WTC11 (cell line): ENCODE measurements around the gene E2F2. TPM values are rescaled to one million over a fixed set of nuclear protein-coding genes. Genes with fewer than 3 reads are reported as not detected.

Source experiments
- ATAC-seq: fragments of 200-7000 bp; cut with Tn5 transposase; 2 replicates; pipeline ENCODE4 v1.10.0; 2021; ENCODE audit warnings: mild to moderate bottlenecking, moderate library complexity
- CTCF ChIA-PET: fragments of 300-600 bp; sonication (Branson Sonifier 250); formaldehyde crosslinking; loops from one replicate; lab custom pipeline; 2021; ENCODE audit warnings: antibody characterized with exemption; lab: Charles Lee
- POLR2A ChIA-PET: fragments of 350-600 bp; sonication (Branson Sonifier 250); formaldehyde crosslinking; loops from one replicate; lab custom pipeline; 2021; ENCODE audit warnings: antibody characterized with exemption; lab: Charles Lee
- DNase-seq: peaks from one replicate; pipeline ENCODE4 v3.0.0; 2021; ENCODE audit warnings: low spot score
- H3K27ac Mint-ChIP-seq: 2 replicates; pipeline ENCODE4 v1.8.0; 2021; ENCODE audit warnings: mixed read lengths
- H3K27me3 Mint-ChIP-seq: 2 replicates; pipeline ENCODE4 v1.8.0; 2021; ENCODE audit warnings: low read depth, mild to moderate bottlenecking, moderate library complexity, mixed read lengths
- H3K36me3 Mint-ChIP-seq: 2 replicates; pipeline ENCODE4 v1.8.0; 2021; ENCODE audit warnings: mixed read lengths
- H3K4me1 Mint-ChIP-seq: 2 replicates; pipeline ENCODE4 v1.8.0; 2022; ENCODE audit warnings: mixed read lengths
- H3K4me3 Mint-ChIP-seq: 2 replicates; pipeline ENCODE4 v1.8.0; 2021; ENCODE audit warnings: mild to moderate bottlenecking, moderate library complexity, mixed read lengths
- H3K9me3 Mint-ChIP-seq: 2 replicates; pipeline ENCODE4 v1.8.0; 2021; ENCODE audit warnings: mixed read lengths
- GRHL2 ChIP-seq: fragments of 250-450 bp; sonication (Bioruptor Pico); IDR thresholded peaks from 2 replicates; pipeline ENCODE4 v1.8.0; 2022; ENCODE audit warnings: mild to moderate bottlenecking, moderate library complexity; ENCODE audit not compliant: insufficient replicate concordance, severe bottlenecking
- GTF2I ChIP-seq: fragments of 250-450 bp; sonication (Bioruptor Pico); conservative IDR thresholded peaks from 2 replicates; pipeline ENCODE4 v1.4.0; 2021; ENCODE audit warnings: mild to moderate bottlenecking
- JAZF1 ChIP-seq: fragments of 250-450 bp; sonication (Bioruptor Pico); IDR thresholded peaks from 2 replicates; pipeline ENCODE4 v1.9.0; 2021; ENCODE audit warnings: moderate library complexity, mild to moderate bottlenecking, inconsistent platforms
- OVOL2 ChIP-seq: fragments of 250-450 bp; sonication (Bioruptor Pico); IDR thresholded peaks from 2 replicates; pipeline ENCODE4 v1.9.0; 2021; ENCODE audit warnings: mild to moderate bottlenecking, borderline replicate concordance
- STAT6 ChIP-seq: sonication (generic); formaldehyde crosslinking; conservative IDR thresholded peaks from 2 replicates; pipeline ENCODE4 v1.8.1; 2023; ENCODE audit warnings: mild to moderate bottlenecking, low read depth, missing genetic modification reagents, moderate library complexity
- TCF7 ChIP-seq: sonication (generic); formaldehyde crosslinking; IDR thresholded peaks from 2 replicates; pipeline ENCODE4 v1.8.0; 2022; ENCODE audit warnings: mild to moderate bottlenecking, low read depth, missing genetic modification reagents, moderate library complexity
- ZNF232 ChIP-seq: sonication (generic); formaldehyde crosslinking; IDR thresholded peaks from 2 replicates; pipeline ENCODE4 v1.8.0; 2022; ENCODE audit warnings: mild to moderate bottlenecking, missing genetic modification reagents
- ZNF281 ChIP-seq: sonication (generic); formaldehyde crosslinking; IDR thresholded peaks from 2 replicates; pipeline ENCODE4 v1.8.0; 2023; ENCODE audit warnings: mild to moderate bottlenecking, missing genetic modification reagents
- ZNF416 ChIP-seq: fragments of 250-450 bp; sonication (Bioruptor Pico); IDR thresholded peaks from 2 replicates; pipeline ENCODE4 v1.9.0; 2021; ENCODE audit warnings: mild to moderate bottlenecking, inconsistent platforms
- total RNA-seq: library from RNA; stranded (reverse); gene quantifications from 3 replicates; pipeline ENCODE4 v1.2.3, GENCODE V29; 2021
- TF ChIP-seq, protein P1 (sequence below): sonication (generic); formaldehyde crosslinking; IDR thresholded peaks from 2 replicates; pipeline ENCODE4 v1.8.0; 2022; ENCODE audit warnings: mild to moderate bottlenecking, missing genetic modification reagents
- TF ChIP-seq, protein P2 (sequence below): fragments of 250-450 bp; sonication (Bioruptor Pico); IDR thresholded peaks from 2 replicates; pipeline ENCODE4 v1.9.0; 2021; ENCODE audit warnings: mild to moderate bottlenecking, borderline replicate concordance
- TF ChIP-seq, protein P3 (sequence below): sonication (generic); formaldehyde crosslinking; IDR thresholded peaks from 2 replicates; pipeline ENCODE4 v1.8.0; 2022; ENCODE audit warnings: missing genetic modification reagents
- TF ChIP-seq, protein P4 (sequence below): sonication (generic); formaldehyde crosslinking; IDR thresholded peaks from 2 replicates; pipeline ENCODE4 v1.8.1; 2023; ENCODE audit warnings: mild to moderate bottlenecking, missing genetic modification reagents, moderate library complexity

E2F2 gene
- total RNA-seq, 1 experiment from 2014 or later, result 5.6 TPM

DNA sequence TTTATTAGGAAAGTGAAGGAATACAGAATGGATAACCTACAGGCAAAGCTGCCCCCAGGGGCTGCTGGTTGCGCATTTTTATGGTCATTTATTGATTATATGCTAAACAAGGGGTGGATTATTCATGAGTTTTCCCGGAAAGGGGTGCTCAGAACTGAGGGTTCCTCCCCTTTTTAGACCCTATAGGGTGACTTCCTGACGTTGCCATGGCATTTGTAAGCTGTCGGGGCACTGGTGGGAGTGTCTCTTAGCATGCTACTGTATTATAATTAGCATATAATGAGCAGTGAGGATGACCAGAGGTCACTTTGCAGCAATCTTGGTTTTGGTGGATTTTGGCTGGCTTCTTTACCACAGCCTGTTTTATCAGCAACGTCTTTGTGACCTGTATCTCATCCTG is 41.2 kb downstream of the E2F2 start (continued):
- TF ChIP-seq ZNF281 (CRISPR knock-in tag) (no peak), GTF2I (no peak), ZNF232 (CRISPR knock-in tag) (no peak), GRHL2 (no peak), STAT6 (CRISPR knock-in tag) (no peak), OVOL2 (CRISPR knock-in tag) (no peak)
- TF ChIP-seq, protein P1, sequence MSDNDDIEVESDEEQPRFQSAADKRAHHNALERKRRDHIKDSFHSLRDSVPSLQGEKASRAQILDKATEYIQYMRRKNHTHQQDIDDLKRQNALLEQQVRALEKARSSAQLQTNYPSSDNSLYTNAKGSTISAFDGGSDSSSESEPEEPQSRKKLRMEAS (CRISPR knock-in tag), result no peak
- TF ChIP-seq, protein P2, sequence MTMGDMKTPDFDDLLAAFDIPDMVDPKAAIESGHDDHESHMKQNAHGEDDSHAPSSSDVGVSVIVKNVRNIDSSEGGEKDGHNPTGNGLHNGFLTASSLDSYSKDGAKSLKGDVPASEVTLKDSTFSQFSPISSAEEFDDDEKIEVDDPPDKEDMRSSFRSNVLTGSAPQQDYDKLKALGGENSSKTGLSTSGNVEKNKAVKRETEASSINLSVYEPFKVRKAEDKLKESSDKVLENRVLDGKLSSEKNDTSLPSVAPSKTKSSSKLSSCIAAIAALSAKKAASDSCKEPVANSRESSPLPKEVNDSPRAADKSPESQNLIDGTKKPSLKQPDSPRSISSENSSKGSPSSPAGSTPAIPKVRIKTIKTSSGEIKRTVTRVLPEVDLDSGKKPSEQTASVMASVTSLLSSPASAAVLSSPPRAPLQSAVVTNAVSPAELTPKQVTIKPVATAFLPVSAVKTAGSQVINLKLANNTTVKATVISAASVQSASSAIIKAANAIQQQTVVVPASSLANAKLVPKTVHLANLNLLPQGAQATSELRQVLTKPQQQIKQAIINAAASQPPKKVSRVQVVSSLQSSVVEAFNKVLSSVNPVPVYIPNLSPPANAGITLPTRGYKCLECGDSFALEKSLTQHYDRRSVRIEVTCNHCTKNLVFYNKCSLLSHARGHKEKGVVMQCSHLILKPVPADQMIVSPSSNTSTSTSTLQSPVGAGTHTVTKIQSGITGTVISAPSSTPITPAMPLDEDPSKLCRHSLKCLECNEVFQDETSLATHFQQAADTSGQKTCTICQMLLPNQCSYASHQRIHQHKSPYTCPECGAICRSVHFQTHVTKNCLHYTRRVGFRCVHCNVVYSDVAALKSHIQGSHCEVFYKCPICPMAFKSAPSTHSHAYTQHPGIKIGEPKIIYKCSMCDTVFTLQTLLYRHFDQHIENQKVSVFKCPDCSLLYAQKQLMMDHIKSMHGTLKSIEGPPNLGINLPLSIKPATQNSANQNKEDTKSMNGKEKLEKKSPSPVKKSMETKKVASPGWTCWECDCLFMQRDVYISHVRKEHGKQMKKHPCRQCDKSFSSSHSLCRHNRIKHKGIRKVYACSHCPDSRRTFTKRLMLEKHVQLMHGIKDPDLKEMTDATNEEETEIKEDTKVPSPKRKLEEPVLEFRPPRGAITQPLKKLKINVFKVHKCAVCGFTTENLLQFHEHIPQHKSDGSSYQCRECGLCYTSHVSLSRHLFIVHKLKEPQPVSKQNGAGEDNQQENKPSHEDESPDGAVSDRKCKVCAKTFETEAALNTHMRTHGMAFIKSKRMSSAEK (CRISPR knock-in tag), result no peak
- TF ChIP-seq, protein P3, sequence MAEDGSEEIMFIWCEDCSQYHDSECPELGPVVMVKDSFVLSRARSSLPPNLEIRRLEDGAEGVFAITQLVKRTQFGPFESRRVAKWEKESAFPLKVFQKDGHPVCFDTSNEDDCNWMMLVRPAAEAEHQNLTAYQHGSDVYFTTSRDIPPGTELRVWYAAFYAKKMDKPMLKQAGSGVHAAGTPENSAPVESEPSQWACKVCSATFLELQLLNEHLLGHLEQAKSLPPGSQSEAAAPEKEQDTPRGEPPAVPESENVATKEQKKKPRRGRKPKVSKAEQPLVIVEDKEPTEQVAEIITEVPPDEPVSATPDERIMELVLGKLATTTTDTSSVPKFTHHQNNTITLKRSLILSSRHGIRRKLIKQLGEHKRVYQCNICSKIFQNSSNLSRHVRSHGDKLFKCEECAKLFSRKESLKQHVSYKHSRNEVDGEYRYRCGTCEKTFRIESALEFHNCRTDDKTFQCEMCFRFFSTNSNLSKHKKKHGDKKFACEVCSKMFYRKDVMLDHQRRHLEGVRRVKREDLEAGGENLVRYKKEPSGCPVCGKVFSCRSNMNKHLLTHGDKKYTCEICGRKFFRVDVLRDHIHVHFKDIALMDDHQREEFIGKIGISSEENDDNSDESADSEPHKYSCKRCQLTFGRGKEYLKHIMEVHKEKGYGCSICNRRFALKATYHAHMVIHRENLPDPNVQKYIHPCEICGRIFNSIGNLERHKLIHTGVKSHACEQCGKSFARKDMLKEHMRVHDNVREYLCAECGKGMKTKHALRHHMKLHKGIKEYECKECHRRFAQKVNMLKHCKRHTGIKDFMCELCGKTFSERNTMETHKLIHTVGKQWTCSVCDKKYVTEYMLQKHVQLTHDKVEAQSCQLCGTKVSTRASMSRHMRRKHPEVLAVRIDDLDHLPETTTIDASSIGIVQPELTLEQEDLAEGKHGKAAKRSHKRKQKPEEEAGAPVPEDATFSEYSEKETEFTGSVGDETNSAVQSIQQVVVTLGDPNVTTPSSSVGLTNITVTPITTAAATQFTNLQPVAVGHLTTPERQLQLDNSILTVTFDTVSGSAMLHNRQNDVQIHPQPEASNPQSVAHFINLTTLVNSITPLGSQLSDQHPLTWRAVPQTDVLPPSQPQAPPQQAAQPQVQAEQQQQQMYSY (CRISPR knock-in tag), result no peak

DNA sequence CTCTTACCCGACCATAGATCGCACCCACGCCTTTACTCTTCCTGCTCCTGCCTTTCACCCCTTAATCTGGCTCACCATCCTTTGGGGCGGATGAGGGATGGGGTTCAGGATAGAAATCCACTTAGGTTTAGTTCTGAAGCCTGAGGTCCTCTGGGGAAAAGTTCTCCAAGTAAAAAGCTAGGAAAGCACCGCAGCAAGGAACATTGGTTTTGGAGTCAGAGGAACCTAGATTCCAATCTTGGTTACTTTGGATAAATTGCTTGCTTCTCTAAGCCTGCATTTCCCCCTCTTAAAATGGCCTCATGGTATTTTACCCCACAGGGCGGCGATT is 46.1 kb downstream of the E2F2 start:
- no peak for TF ChIP-seq TCF7
- no peak for TF ChIP-seq ZNF416
- no peak for TF ChIP-seq JAZF1 (CRISPR knock-in tag)
- TF ChIP-seq, protein P4, sequence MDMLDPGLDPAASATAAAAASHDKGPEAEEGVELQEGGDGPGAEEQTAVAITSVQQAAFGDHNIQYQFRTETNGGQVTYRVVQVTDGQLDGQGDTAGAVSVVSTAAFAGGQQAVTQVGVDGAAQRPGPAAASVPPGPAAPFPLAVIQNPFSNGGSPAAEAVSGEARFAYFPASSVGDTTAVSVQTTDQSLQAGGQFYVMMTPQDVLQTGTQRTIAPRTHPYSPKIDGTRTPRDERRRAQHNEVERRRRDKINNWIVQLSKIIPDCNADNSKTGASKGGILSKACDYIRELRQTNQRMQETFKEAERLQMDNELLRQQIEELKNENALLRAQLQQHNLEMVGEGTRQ (CRISPR knock-in tag), result no peak
- H3K36me3 Mint-ChIP-seq, result no peaks in the 10 kb centered on the region
- CTCF ChIA-PET, result interaction anchor here (0.7 to 7.3 kb wide), 12 partner anchors 11 to 287 kb away, joined by 3 to 146 read pairs (median 8); partner anchors contain the start of genes E2F2 and RPL11
- POLR2A ChIA-PET, result interaction anchor here (0.5 to 3.0 kb wide), 8 partner anchors 8 to 458 kb away, joined by 3 to 13 read pairs (median 4); no protein-coding TSS in a partner anchor
- H3K4me1 Mint-ChIP-seq, result peaks cover 44% of the 10 kb centered on the region
- H3K9me3 Mint-ChIP-seq, result no peaks in the 10 kb centered on the region
- DNase-seq (no peak), ATAC-seq (no peak)
- H3K27ac Mint-ChIP-seq, result peak overlapping the region; percentile 96
- peak overlapping the region; percentile 82 for H3K4me3 Mint-ChIP-seq
- H3K27me3 Mint-ChIP-seq, result peaks cover 13% of the 10 kb centered on the region
